Smooth muscle cell of bladder (primary cell): ENCODE results near the gene THUMPD2. TPM values are rescaled to one million over a fixed set of nuclear protein-coding genes. Genes with fewer than 3 reads are reported as not detected.

Experiments
- total RNA-seq: library from RNA; depleted of rRNA; stranded (reverse); fragments of >200 nt; gene quantifications from 2 replicates; pipeline ENCODE4 v1.2.3, GENCODE V29; 2014

Gene THUMPD2, protein sequence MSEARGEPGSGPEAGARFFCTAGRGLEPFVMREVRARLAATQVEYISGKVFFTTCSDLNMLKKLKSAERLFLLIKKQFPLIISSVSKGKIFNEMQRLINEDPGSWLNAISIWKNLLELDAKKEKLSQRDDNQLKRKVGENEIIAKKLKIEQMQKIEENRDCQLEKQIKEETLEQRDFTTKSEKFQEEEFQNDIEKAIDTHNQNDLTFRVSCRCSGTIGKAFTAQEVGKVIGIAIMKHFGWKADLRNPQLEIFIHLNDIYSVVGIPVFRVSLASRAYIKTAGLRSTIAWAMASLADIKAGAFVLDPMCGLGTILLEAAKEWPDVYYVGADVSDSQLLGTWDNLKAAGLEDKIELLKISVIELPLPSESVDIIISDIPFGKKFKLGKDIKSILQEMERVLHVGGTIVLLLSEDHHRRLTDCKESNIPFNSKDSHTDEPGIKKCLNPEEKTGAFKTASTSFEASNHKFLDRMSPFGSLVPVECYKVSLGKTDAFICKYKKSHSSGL
- 4.6 and 6.9 TPM in 2 replicates for total RNA-seq

DNA sequence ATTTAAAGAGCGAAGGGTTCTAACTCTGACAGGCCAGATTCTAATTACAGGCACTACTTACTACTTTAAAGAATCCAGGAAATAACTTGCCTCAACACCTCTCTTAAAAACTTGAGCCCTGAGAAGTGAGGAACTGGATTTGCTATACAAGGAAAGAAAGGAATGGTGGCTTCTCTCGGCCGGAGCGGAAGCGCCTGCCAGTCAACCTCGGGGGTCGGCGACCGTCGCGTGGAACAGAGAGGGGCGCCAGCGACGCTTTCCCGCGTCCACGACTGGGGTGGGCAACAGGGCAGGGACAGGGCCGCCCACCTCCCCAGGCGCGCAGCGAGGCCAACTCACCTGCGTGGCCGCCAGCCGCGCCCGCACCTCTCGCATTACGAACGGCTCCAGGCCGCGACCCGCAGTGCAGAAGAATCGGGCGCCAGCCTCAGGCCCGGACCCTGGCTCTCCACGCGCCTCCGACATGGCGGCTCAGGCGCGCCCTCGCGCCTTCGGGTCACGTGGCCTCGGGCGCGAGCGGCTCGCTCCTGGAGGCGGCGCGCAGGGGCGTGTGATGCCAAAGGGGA lies at the start of gene THUMPD2:
Gene THUMPD2, minus strand, starts transcription at position 484 of the 566 bp plus-strand sequence. Its CDS starts 19 bp downstream, at position 465.

Other genes starting within 250 kb of the THUMPD2 start
- 1.3 and 1.7 TPM in 2 replicates for gene TMEM178A, start 113.3 kb downstream of the THUMPD2 start, total RNA-seq